Muscle layer of colon (tissue), 2 donors: Measurements from ENCODE around the gene ZNF672.
"Not testable (repeated sequence)": the region's sequence is repeated elsewhere in the genome, so short reads cannot be mapped to it uniquely, and the experiment has no call there.

Source experiments
- H3K27ac ChIP-seq: one replicate; pipeline ENCODE4 v1.7.0; 2013; ENCODE audit warnings: low read depth, mild to moderate bottlenecking, low read length, moderate library complexity
- H3K27me3 ChIP-seq, 2 donors: one replicate each; pipeline ENCODE4 v1.7.0; 2013; ENCODE audit warnings: low read length in 2 of 2, mild to moderate bottlenecking in 2 of 2; ENCODE audit not compliant: insufficient read depth in 2 of 2, control insufficient read depth in 1 of 2
- H3K36me3 ChIP-seq: one replicate; pipeline ENCODE4 v1.7.0; 2013; ENCODE audit warnings: mild to moderate bottlenecking, low read length; ENCODE audit not compliant: insufficient read depth
- H3K4me1 ChIP-seq: one replicate; pipeline ENCODE4 v1.7.0; 2013; ENCODE audit warnings: mild to moderate bottlenecking, low read length; ENCODE audit not compliant: insufficient read depth
- H3K4me3 ChIP-seq, 2 donors: one replicate each; pipeline ENCODE4 v1.7.0; 2013; ENCODE audit warnings: low read length in 2 of 2, low read depth in 1 of 2, mild to moderate bottlenecking in 1 of 2, moderate library complexity in 1 of 2
- H3K9ac ChIP-seq: one replicate; pipeline ENCODE4 v1.7.0; 2013; ENCODE audit warnings: low read length
- H3K9me3 ChIP-seq: one replicate; pipeline ENCODE4 v1.7.0; 2013; ENCODE audit warnings: mild to moderate bottlenecking, low read length
- donor health status: abdominal sarcoma.
- donor health status: Adenocarcinoma of cecum.

Gene ZNF672

DNA sequence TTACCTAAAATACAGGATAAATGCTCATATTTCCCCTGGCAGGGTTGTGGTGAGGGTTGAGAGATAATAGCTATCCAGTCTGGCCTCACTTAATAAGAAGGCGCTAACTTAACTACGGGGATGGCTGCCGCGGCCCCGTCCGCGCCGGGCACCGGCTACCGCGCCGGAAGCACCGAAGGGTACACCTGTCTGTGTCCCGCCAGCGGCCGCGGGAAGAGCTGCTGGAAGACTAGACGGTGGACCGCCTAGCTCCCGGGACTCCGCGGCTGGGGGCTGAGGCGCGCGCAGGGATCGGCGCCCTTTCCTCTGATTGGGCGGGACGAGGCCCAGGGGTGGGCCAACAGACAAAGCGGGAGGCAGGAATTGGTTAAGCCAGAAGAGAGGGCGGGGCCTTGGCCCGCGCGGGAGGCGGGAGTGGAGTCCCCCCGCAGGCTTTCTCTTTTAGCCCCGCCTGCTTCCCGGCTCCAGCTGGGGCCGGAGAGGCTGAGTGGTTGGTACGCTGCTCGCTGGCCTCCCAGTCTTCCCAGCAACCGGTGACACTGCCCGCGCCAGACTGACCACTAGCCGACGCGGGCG lies at the start of gene ZNF672:
Gene ZNF672, plus strand, starts transcription at position 444 of the 576 bp plus-strand sequence. CDS start 9,051 bp downstream, outside the sequence.
- H3K27me3 ChIP-seq, result no peaks in the 10 kb centered on the region
- H3K9me3 ChIP-seq, result no peaks in the 10 kb centered on the region
- H3K4me1 ChIP-seq, result peaks cover 31% of the 10 kb centered on the region
- H3K4me3 ChIP-seq, result peak within 1 kb of the TSS; percentile 67 to 82
- H3K9ac ChIP-seq, result peak within 1 kb of the TSS; percentile 87
- H3K36me3 ChIP-seq, result no peaks in the 10 kb centered on the region
- H3K27ac ChIP-seq, result peak within 1 kb of the TSS; percentile 100

DNA sequence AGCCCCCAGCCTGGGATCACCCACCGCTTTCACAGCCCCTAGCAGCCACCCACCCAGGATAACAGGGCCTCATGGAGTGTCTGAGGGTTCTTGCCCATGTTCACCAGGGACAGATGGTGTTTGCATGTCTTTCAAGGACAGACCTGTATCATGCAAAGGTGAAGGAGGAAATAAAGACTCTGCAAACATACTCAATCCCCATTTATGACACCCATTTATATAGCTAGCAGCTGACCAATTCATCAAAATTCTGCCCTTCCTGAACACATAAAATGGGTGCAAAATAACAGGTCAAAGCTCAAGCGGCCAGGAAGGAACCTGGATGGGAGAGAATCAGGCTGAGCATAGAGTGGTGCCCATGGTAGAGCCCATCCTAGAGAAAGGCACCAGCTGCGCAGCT lies 49.7 kb upstream of the ZNF672 start:
- no peak overlapping the region for H3K27ac ChIP-seq
- no peak overlapping the region for H3K9ac ChIP-seq
- H3K36me3 ChIP-seq, result no peaks in the 10 kb centered on the region
- H3K4me3 ChIP-seq, result no peak overlapping the region
- no peaks in the 10 kb centered on the region for H3K4me1 ChIP-seq
- no peaks in the 10 kb centered on the region for H3K27me3 ChIP-seq
- no peaks in the 10 kb centered on the region for H3K9me3 ChIP-seq

DNA sequence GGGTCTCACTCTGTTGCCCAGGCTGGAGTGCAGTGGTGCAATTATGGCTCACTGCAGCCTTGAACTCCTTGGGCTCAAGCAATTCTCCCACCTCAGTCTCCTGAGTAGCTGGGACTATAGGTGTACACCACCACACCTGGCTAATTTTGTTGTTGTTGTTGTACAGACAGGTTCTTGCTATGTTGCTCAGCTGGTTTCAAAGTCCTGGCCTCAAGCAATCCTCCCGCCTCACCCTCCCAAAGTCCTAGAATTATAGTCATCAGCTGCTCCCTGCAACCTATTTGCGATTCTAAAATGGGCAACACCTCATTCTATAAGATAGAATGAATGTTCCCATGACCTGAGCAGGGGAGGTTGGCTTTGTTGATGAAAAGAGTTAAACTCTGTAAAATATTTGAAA lies 48.7 kb upstream of the ZNF672 start:
- not testable (repeated sequence) for H3K36me3 ChIP-seq, H3K9me3 ChIP-seq, H3K4me1 ChIP-seq, H3K9ac ChIP-seq, H3K27ac ChIP-seq, H3K27me3 ChIP-seq, H3K4me3 ChIP-seq

DNA sequence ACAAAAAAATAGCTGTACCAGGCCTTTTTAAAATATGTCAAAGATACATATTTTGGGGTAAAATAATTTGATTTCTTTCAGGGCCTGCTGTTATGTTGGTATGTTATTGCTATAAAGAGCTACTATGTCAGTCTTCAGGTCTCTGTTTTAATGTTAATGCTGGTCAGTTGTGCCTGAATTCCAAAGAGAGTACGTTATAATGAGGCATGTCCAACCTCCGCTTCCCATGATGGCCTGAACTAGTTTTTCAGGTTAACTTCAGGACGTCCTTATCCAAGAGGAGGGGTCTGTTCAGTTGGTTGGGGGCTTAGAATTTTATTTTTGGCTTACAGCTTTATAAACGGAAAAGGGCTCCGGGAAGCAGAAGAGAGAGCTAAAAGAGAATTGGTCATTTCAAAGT lies 47.6 kb upstream of the ZNF672 start:
- H3K36me3 ChIP-seq, result no peaks in the 10 kb centered on the region
- H3K9me3 ChIP-seq, result no peaks in the 10 kb centered on the region

DNA sequence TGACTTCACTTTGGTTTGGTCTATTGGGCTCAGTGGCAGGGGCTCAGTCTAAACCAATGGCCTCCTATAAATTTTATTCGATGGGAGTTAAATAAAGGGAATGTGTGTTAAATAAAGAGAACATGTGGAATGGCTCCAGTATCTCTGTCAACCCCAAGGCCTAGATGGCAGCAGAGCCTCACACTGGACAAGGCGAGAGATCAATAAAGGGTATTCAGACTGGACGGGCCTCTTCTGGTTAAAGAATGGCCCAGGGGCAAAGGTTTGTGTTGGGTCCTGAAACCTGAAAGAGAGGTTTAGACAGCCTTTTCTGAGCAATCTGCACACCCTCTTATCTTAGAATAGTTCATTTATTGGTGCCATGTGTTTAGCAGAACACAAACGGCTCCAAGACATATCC lies 47.0 kb upstream of the ZNF672 start:
- Histone ChIP-seq H3K9me3 (no peaks in the 10 kb centered on the region), H3K27me3 (no peaks in the 10 kb centered on the region), H3K36me3 (no peaks in the 10 kb centered on the region), H3K27ac (no peak overlapping the region), H3K9ac (no peak overlapping the region), H3K4me1 (no peaks in the 10 kb centered on the region), H3K4me3 (no peak overlapping the region)

More for the DNA sequence above, 47.6 kb upstream of the ZNF672 start:
- no peak overlapping the region for H3K9ac ChIP-seq
- no peak overlapping the region for H3K27ac ChIP-seq
- no peaks in the 10 kb centered on the region for H3K27me3 ChIP-seq
- H3K4me1 ChIP-seq, result no peaks in the 10 kb centered on the region
- H3K4me3 ChIP-seq, result no peak overlapping the region

DNA sequence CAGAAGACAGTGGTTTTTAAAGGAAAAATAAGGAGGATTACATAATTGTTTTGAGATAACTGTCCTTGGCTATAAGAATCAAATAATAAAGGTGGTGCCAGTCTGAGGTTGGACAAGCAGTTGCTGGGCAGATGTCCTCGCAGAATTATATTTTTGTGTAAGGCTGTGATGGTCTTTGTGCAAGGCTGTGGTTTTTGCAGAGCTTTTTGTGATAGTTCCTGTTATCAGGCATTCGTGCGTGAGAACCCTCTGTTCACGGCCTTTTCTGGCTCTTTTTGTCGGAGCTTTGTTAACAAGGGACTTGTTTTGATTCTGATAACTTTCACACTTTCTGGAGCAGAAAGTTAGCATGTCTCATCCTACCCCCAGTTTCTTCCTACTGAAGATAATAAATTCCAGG lies 45.7 kb upstream of the ZNF672 start:
- H3K27me3 ChIP-seq, result no peaks in the 10 kb centered on the region
- no peak overlapping the region for H3K27ac ChIP-seq
- H3K36me3 ChIP-seq, result no peaks in the 10 kb centered on the region
- H3K9me3 ChIP-seq, result no peaks in the 10 kb centered on the region
- H3K9ac ChIP-seq, result no peak overlapping the region
- no peak overlapping the region for H3K4me3 ChIP-seq
- no peaks in the 10 kb centered on the region for H3K4me1 ChIP-seq

DNA sequence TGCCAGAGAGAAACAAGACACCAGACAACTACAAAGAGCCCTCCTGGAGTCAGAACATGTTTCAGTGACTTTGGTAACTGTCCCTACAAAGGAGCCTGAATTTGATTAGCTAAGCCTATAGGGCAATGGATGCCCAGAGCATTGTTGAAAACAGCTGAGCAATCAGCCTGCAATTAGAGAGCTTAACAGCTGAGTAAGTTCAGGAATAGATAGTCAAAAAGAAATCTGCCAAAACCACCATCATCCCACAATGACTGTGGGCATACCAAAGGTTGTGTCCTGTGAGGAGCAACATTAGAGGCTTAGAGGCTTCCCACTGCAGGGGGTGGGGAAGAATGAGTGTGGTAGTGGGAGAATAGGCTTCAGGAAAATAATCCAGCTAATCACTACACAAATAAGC lies 44.4 kb upstream of the ZNF672 start:
- H3K4me1 ChIP-seq, result no peaks in the 10 kb centered on the region
- no peak overlapping the region for H3K9ac ChIP-seq
- no peaks in the 10 kb centered on the region for H3K36me3 ChIP-seq
- no peaks in the 10 kb centered on the region for H3K9me3 ChIP-seq
- no peaks in the 10 kb centered on the region for H3K27me3 ChIP-seq
- no peak overlapping the region for H3K4me3 ChIP-seq
- H3K27ac ChIP-seq, result no peak overlapping the region

DNA sequence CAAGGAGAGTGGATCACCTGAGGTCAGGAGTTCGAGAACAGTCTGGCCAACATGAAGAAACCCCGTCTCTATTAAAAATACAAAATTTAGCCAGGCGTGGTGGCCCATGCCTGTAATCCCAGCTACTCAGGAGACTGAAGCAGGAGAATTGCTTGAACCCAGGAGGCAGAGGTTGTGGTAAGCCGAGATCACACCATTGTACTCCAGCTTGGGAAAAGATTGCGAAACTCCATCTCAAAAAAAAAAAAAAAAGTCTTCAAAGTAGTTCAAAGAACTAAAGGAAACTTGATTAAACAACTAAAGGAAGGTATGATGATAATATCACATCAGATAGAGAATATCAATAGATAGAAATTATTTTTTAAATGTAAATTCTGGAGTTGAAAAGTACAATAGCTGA lies 43.4 kb upstream of the ZNF672 start:
- not testable (repeated sequence) for H3K4me1 ChIP-seq, H3K4me3 ChIP-seq, H3K27ac ChIP-seq, H3K36me3 ChIP-seq, H3K9me3 ChIP-seq, H3K27me3 ChIP-seq, H3K9ac ChIP-seq

DNA sequence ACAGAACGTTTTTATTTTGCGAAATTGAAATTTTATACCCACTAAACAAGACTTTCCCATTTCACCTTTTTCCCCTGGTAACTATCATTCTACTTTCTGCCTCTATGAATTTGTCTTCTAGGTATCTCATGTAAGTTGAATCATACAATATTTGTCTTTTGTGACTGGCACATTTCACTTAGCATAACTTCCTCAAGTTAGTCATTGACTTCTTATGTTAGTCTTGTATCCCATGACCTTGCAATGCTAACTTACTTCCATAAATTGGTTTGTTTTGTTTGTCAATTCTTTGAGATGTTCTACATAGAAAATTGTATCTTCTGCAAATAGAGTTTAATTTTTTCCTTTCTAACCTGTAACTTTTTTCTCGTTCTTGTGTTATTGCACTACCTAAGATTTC lies 39.2 kb upstream of the ZNF672 start:
- Histone ChIP-seq H3K4me1 (no peaks in the 10 kb centered on the region), H3K27ac (no peak overlapping the region), H3K9me3 (no peaks in the 10 kb centered on the region), H3K27me3 (no peaks in the 10 kb centered on the region), H3K4me3 (no peak overlapping the region), H3K36me3 (no peaks in the 10 kb centered on the region), H3K9ac (no peak overlapping the region)

DNA sequence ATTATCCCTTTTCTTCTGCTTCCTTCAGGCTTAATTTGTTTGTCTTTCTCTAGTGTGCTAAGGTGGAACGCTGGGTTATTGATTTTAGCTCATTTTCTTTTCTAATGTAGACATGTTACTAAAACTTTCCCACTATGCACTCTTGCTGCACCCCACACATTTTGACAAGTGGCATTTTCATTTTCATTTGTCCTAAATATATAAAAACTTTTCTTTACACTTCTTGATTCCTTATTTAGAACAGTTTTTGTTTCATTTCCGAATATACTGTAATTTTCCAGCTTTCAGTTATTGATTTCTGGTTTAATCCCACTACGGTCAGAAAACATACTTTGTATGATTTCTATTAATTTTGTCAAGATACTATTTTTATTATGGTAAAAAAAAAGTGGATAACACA lies 37.6 kb upstream of the ZNF672 start:
- Histone ChIP-seq H3K4me1 (no peaks in the 10 kb centered on the region), H3K27ac (no peak overlapping the region), H3K9ac (no peak overlapping the region), H3K27me3 (no peaks in the 10 kb centered on the region), H3K36me3 (no peaks in the 10 kb centered on the region), H3K9me3 (no peaks in the 10 kb centered on the region), H3K4me3 (no peak overlapping the region)

DNA sequence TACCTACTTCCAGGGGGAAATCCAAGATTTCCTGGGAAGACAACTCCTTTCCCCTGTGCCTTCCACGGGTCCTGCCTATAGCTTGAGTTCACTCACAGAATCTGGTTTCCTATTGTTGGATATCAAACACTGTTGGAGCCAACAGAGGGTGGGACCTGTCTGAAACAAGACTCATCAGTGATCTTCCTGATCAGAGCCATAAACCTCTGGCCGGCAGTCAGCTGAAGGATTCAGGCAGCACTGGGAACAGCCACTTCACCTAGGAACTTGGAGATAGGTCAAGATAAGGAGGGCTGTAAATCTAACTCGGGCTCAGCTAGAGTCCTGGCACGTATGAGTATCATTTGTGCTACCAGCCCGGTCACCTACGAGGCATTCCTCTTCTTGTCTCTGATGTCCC lies 35.6 kb upstream of the ZNF672 start:
- H3K36me3 ChIP-seq, result no peaks in the 10 kb centered on the region
- no peaks in the 10 kb centered on the region for H3K9me3 ChIP-seq
- no peak overlapping the region for H3K9ac ChIP-seq
- H3K27me3 ChIP-seq, result no peaks in the 10 kb centered on the region
- no peak overlapping the region for H3K4me3 ChIP-seq
- no peak overlapping the region for H3K27ac ChIP-seq
- H3K4me1 ChIP-seq, result no peaks in the 10 kb centered on the region

DNA sequence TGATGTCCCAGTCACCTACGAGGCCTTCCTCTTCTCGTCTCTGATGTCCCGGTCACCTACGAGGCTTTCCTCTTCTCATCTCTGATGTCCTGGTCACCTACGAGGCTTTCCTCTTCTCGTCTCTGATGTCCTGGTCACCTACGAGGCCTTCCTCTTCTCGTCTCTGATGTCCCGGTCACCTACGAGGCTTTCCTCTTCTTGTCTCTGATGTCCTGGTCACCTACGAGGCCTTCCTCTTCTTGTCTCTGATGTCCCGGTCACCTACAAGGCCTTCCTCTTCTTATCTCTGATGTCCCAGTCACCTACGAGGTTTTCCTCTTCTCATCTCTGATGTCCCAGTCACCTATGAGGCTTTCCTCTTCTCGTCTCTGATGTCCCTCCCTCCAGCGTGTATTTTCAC lies 34.5 kb upstream of the ZNF672 start:
- not testable (repeated sequence) for H3K4me3 ChIP-seq, H3K9me3 ChIP-seq, H3K4me1 ChIP-seq, H3K27ac ChIP-seq, H3K9ac ChIP-seq, H3K36me3 ChIP-seq, H3K27me3 ChIP-seq
